Neural progenitor cell (in vitro differentiated cells): ENCODE measurements around the gene KCNH6.

Experiments used
- CTCF ChIP-seq: fragments of 200-600 bp; sonication (generic); IDR thresholded peaks from 2 replicates; pipeline ENCODE4 v1.5.1; 2017; ENCODE audit warnings: antibody characterized with exemption, mild to moderate bottlenecking
- EZH2 ChIP-seq: fragments of 200-600 bp; sonication (generic); IDR thresholded peaks from 2 replicates; pipeline ENCODE4 v1.6.1; 2017; ENCODE audit warnings: antibody characterized with exemption, mild to moderate bottlenecking, moderate library complexity
- EZH2phosphoT487 ChIP-seq: fragments of 200-600 bp; sonication (generic); IDR thresholded peaks from 2 replicates; pipeline ENCODE4 v1.6.1; 2017; ENCODE audit warnings: antibody characterized with exemption

- no peak for TF ChIP-seq CTCF
- no peak for TF ChIP-seq EZH2phosphoT487
- no peak for TF ChIP-seq EZH2
These were observed 12.5 kb downstream of the KCNH6 start for GRCh38 chr17:63535640-63536039.
